ENCODE measurements around the gene GUCA2A.

GUCA2A gene

DNA sequence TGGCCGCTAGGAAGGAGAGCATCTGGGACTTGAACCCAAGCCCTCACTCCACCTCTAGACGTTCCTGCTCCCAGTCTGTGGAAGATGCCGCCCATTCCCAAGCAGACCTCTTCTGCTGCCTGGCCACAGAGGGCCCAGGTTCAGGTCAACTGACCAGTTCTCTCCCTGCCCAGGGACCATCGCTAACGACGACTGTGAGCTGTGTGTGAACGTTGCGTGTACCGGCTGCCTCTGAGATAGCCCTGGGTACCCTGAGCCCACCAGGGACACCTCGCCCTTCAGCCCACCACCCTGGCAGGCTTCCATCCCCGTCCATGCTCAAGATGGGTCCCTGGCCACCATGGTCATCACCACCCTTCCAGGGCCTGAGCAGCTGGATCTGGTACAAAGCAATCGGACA, 9.2 kb downstream of the GUCA2A start:
- Histone ChIP-seq H3K79me1 (ENCODE audit: low read length) (no peaks in the 10 kb centered on the region), H2BK5ac (ENCODE audit: low read length) (no peak overlapping the region), H3K56ac (ENCODE audit: low read length) (no peak overlapping the region), H4K5ac (ENCODE audit: low read length) (no peak overlapping the region), H3K79me2 (ENCODE audit: control insufficient read depth, insufficient read depth, low read length) (no peaks in the 10 kb centered on the region), H2BK15ac (replicated peaks; ENCODE audit: low read depth) (no peak overlapping the region), H3K27me3 (ENCODE audit: insufficient read depth, low read length, poor library complexity) (peaks cover 2% of the 10 kb centered on the region), H3K27ac (ENCODE audit: low read depth, low read length) (no peak overlapping the region), H4K8ac (ENCODE audit: low read depth, low read length) (no peak overlapping the region), H3K23ac (ENCODE audit: low read length) (no peak overlapping the region), H3K4me3 (ENCODE audit: low read length) (no peak overlapping the region), H3K4ac (ENCODE audit: low read depth, low read length) (no peak overlapping the region), H3K9ac (ENCODE audit: low read length) (no peak overlapping the region), H3K4me1 (ENCODE audit: control insufficient read depth, low read depth, low read length) (no peaks in the 10 kb centered on the region), H2AK5ac (ENCODE audit: low read length) (no peak overlapping the region), H3K4me2 (ENCODE audit: low read length) (no peak overlapping the region), H3K18ac (ENCODE audit: low read length) (no peak overlapping the region), H3K36me3 (ENCODE audit: control insufficient read depth, insufficient read depth, low read length) (no peaks in the 10 kb centered on the region), H2BK120ac (ENCODE audit: low read depth, low read length) (no peak overlapping the region)
- DNase-seq: no peak
- no CpG with 5 or more reads among the region's 12 CpGs for WGBS (ENCODE audit: extremely low coverage, insufficient coverage, low lambda C conversion rate)

DNA sequence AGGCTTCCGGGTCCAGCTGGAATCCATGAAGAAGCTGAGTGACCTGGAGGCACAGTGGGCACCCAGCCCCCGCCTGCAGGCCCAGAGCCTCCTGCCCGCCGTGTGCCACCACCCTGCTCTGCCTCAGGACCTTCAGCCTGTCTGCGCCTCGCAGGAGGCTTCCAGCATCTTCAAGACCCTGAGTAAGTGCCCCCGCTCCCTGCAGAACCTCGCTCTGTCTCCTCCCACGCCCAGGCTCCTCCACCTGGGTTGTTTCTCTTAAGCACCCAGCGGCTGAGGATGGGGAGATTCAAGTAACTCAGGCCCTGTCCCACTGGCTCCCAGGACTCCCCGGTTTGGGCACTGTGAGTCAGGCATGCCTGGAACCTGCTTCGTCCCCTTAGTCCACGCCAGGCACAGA, 9.9 kb downstream of the GUCA2A start:
- Histone ChIP-seq H3K27me3 (ENCODE audit: insufficient read depth, low read length, poor library complexity) (peaks cover 2% of the 10 kb centered on the region), H2BK15ac (replicated peaks; ENCODE audit: low read depth) (no peak overlapping the region), H2BK5ac (ENCODE audit: low read length) (no peak overlapping the region), H3K23ac (ENCODE audit: low read length) (no peak overlapping the region), H4K5ac (ENCODE audit: low read length) (no peak overlapping the region), H3K18ac (ENCODE audit: low read length) (no peak overlapping the region), H3K4me3 (ENCODE audit: low read length) (no peak overlapping the region), H3K56ac (ENCODE audit: low read length) (no peak overlapping the region), H3K4me2 (ENCODE audit: low read length) (no peak overlapping the region), H3K4me1 (ENCODE audit: control insufficient read depth, low read depth, low read length) (no peaks in the 10 kb centered on the region), H3K79me2 (ENCODE audit: control insufficient read depth, insufficient read depth, low read length) (no peaks in the 10 kb centered on the region), H2AK5ac (ENCODE audit: low read length) (no peak overlapping the region), H3K27ac (ENCODE audit: low read depth, low read length) (no peak overlapping the region), H4K8ac (ENCODE audit: low read depth, low read length) (no peak overlapping the region), H3K36me3 (ENCODE audit: control insufficient read depth, insufficient read depth, low read length) (no peaks in the 10 kb centered on the region), H3K79me1 (ENCODE audit: low read length) (no peaks in the 10 kb centered on the region), H3K9ac (ENCODE audit: low read length) (no peak overlapping the region), H2BK120ac (ENCODE audit: low read depth, low read length) (no peak overlapping the region), H3K4ac (ENCODE audit: low read depth, low read length) (no peak overlapping the region)
- no CpG with 5 or more reads among the region's 13 CpGs for WGBS (ENCODE audit: extremely low coverage, insufficient coverage, low lambda C conversion rate)
- DNase-seq: no peak

DNA sequence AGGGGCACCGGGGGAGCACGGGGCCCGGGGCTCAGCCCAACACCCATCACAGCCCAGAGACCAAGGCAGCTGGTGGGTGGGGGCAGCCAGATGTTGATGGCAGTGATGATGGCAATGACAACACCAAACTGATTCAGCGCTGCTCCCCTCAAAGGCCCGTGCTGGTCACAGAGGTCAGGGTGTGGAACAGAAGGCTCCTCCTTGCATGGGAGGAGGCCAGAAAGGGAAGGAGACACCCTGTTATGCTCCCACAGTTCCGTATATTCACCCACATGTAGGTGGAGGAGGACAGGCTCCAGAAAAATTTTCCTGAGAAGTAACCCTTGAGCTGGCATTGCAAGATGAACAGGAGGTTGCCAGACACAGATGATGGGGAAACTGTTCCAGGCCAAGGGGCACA, 10.9 kb downstream of the GUCA2A start:
- H3K27me3 ChIP-seq (ENCODE audit: insufficient read depth, low read length, poor library complexity): peaks cover 2% of the 10 kb centered on the region
- no peak overlapping the region for H4K5ac ChIP-seq (ENCODE audit: low read length)
- H3K4me1 ChIP-seq (ENCODE audit: control insufficient read depth, low read depth, low read length): no peaks in the 10 kb centered on the region
- H3K56ac ChIP-seq (ENCODE audit: low read length): no peak overlapping the region
- H2BK5ac ChIP-seq (ENCODE audit: low read length): no peak overlapping the region
- H3K36me3 ChIP-seq (ENCODE audit: control insufficient read depth, insufficient read depth, low read length): no peaks in the 10 kb centered on the region
- no peak overlapping the region for H2BK120ac ChIP-seq (ENCODE audit: low read depth, low read length)
- no peaks in the 10 kb centered on the region for H3K79me1 ChIP-seq (ENCODE audit: low read length)
- H3K23ac ChIP-seq (ENCODE audit: low read length): no peak overlapping the region
- WGBS (ENCODE audit: extremely low coverage, insufficient coverage, low lambda C conversion rate): no CpG with 5 or more reads among the region's 6 CpGs
- H3K27ac ChIP-seq (ENCODE audit: low read depth, low read length): no peak overlapping the region
- no peaks in the 10 kb centered on the region for H3K79me2 ChIP-seq (ENCODE audit: control insufficient read depth, insufficient read depth, low read length)
- no peak for DNase-seq
- no peak overlapping the region for H3K4me2 ChIP-seq (ENCODE audit: low read length)
- no peak overlapping the region for H3K4ac ChIP-seq (ENCODE audit: low read depth, low read length)
- H3K4me3 ChIP-seq (ENCODE audit: low read length): no peak overlapping the region
- H3K9ac ChIP-seq (ENCODE audit: low read length): no peak overlapping the region
- no peak overlapping the region for H2BK15ac ChIP-seq (replicated peaks; ENCODE audit: low read depth)
- H3K18ac ChIP-seq (ENCODE audit: low read length): no peak overlapping the region
- no peak overlapping the region for H2AK5ac ChIP-seq (ENCODE audit: low read length)
- H4K8ac ChIP-seq (ENCODE audit: low read depth, low read length): no peak overlapping the region

DNA sequence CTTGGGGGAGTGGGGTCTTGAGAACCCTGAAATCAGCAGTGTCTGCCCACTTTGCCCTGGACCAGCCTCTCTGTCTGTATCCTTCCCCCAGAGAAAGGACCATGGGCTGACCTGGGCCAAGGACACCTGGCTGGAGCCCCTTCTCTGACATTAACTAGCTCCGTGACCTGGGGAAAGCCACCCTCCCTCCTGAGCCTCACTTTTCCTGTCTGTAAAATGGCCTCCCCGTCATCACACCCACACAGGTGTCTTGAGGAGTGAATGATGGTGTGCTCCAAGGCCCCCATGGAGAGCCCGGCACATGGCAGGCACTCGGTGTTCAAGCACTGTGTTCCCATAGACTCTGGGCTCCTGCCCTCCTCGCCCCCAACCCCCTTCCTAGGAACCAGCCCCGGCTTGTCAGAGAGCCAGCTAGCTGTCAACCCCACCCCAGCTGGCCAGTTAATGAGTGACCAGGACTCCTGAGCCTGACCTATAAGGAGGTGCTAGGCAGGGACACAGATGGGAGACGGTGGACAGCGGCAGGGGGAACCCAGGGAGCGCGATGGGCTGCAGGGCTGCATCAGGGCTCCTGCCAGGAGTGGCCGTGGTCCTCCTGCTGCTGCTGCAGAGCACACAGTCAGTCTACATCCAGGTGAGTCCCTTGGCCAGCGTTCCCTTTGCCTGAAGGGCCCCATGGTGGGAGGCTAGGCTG, 11.5 kb downstream of the GUCA2A start, which contains the start of gene GUCA2B:
TSS of gene GUCA2B (plus strand) at position 504 of the 694 bp plus-strand sequence. CDS start at position 545, 41 bp downstream.
- Histone ChIP-seq H2BK120ac (ENCODE audit: low read depth, low read length) (no peak within 1 kb of the TSS), H3K23ac (ENCODE audit: low read length) (no peak within 1 kb of the TSS), H3K27me3 (ENCODE audit: insufficient read depth, low read length, poor library complexity) (peaks cover 2% of the 10 kb centered on the region), H2AK5ac (ENCODE audit: low read length) (no peak within 1 kb of the TSS), H3K56ac (ENCODE audit: low read length) (no peak within 1 kb of the TSS), H3K4me1 (ENCODE audit: control insufficient read depth, low read depth, low read length) (no peaks in the 10 kb centered on the region), H2BK15ac (replicated peaks; ENCODE audit: low read depth) (no peak within 1 kb of the TSS), H3K4me2 (ENCODE audit: low read length) (no peak within 1 kb of the TSS), H4K5ac (ENCODE audit: low read length) (no peak within 1 kb of the TSS), H3K36me3 (ENCODE audit: control insufficient read depth, insufficient read depth, low read length) (no peaks in the 10 kb centered on the region), H3K4ac (ENCODE audit: low read depth, low read length) (no peak within 1 kb of the TSS), H4K8ac (ENCODE audit: low read depth, low read length) (no peak within 1 kb of the TSS), H3K18ac (ENCODE audit: low read length) (no peak within 1 kb of the TSS), H3K4me3 (ENCODE audit: low read length) (no peak within 1 kb of the TSS), H3K27ac (ENCODE audit: low read depth, low read length) (no peak within 1 kb of the TSS), H3K79me1 (ENCODE audit: low read length) (no peaks in the 10 kb centered on the region), H2BK5ac (ENCODE audit: low read length) (no peak within 1 kb of the TSS), H3K9ac (ENCODE audit: low read length) (no peak within 1 kb of the TSS), H3K79me2 (ENCODE audit: control insufficient read depth, insufficient read depth, low read length) (no peaks in the 10 kb centered on the region)
- no peak for DNase-seq
- no CpG with 5 or more reads among the region's 12 CpGs for WGBS (ENCODE audit: extremely low coverage, insufficient coverage, low lambda C conversion rate)

DNA sequence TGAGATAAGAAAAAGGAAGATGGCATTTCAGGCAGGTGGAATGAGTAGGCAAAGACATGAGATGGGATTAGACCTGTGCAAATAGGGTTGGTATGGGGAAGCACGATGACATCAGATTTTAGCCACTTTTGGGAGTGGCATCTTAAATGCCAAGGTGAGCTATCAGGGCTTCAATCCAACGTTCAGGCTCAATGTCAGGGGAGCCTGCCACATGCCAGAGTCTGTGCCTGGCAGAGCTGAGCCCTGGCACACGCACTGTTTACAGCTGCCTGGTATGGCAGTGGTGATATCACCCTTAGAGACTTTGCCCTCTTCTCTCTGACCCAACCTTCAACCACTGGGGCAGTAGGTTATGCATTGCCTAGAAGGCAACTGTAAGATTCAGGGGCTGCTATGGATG, 12.4 kb downstream of the GUCA2A start:
- no peak overlapping the region for H2BK120ac ChIP-seq (ENCODE audit: low read depth, low read length)
- no peaks in the 10 kb centered on the region for H3K79me2 ChIP-seq (ENCODE audit: control insufficient read depth, insufficient read depth, low read length)
- H3K9ac ChIP-seq (ENCODE audit: low read length): no peak overlapping the region
- H3K27ac ChIP-seq (ENCODE audit: low read depth, low read length): no peak overlapping the region
- H3K56ac ChIP-seq (ENCODE audit: low read length): no peak overlapping the region
- no peaks in the 10 kb centered on the region for H3K79me1 ChIP-seq (ENCODE audit: low read length)
- no peak overlapping the region for H3K4me3 ChIP-seq (ENCODE audit: low read length)
- H3K23ac ChIP-seq (ENCODE audit: low read length): no peak overlapping the region
- H3K36me3 ChIP-seq (ENCODE audit: control insufficient read depth, insufficient read depth, low read length): no peaks in the 10 kb centered on the region
- no peak overlapping the region for H3K18ac ChIP-seq (ENCODE audit: low read length)
- H2BK15ac ChIP-seq (replicated peaks; ENCODE audit: low read depth): no peak overlapping the region
- no peak overlapping the region for H2BK5ac ChIP-seq (ENCODE audit: low read length)
- no peak overlapping the region for H3K4ac ChIP-seq (ENCODE audit: low read depth, low read length)
- peaks cover 2% of the 10 kb centered on the region for H3K27me3 ChIP-seq (ENCODE audit: insufficient read depth, low read length, poor library complexity)
- no peak overlapping the region for H3K4me2 ChIP-seq (ENCODE audit: low read length)
- no peak for DNase-seq
- H3K4me1 ChIP-seq (ENCODE audit: control insufficient read depth, low read depth, low read length): no peaks in the 10 kb centered on the region
- H4K5ac ChIP-seq (ENCODE audit: low read length): no peak overlapping the region
- WGBS (ENCODE audit: extremely low coverage, insufficient coverage, low lambda C conversion rate): no CpG with 5 or more reads among the region's 3 CpGs
- H2AK5ac ChIP-seq (ENCODE audit: low read length): no peak overlapping the region
- no peak overlapping the region for H4K8ac ChIP-seq (ENCODE audit: low read depth, low read length)

DNA sequence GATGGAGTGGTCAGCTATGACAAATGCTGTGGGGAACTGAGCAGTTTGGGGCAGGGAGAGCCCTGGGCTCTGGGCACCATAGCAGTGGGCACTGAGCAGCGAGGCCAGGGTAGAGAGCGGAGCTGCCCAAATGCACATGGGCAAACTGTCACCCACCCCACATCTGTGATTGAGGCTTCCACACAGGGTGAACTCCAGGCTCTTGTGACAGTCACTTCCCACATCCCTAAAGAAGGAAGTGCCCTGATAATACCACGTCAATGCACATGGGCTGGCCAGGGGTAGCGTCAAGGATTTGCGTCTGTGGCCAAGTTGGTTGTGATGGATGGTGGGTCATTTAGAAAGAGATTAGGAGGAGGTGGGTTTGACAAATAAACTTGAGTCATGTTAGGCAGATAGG, 13.9 kb downstream of the GUCA2A start:
- peaks cover 2% of the 10 kb centered on the region for H3K27me3 ChIP-seq (ENCODE audit: insufficient read depth, low read length, poor library complexity)
- no peaks in the 10 kb centered on the region for H3K79me1 ChIP-seq (ENCODE audit: low read length)
- no peaks in the 10 kb centered on the region for H3K4me1 ChIP-seq (ENCODE audit: control insufficient read depth, low read depth, low read length)
- no peak overlapping the region for H2BK5ac ChIP-seq (ENCODE audit: low read length)
- H3K56ac ChIP-seq (ENCODE audit: low read length): no peak overlapping the region
- H3K27ac ChIP-seq (ENCODE audit: low read depth, low read length): no peak overlapping the region
- no peak overlapping the region for H4K8ac ChIP-seq (ENCODE audit: low read depth, low read length)
- DNase-seq: no peak
- H2AK5ac ChIP-seq (ENCODE audit: low read length): no peak overlapping the region
- no CpG with 5 or more reads among the region's 5 CpGs for whole genome bisulfite sequencing (ENCODE audit: extremely low coverage, insufficient coverage, low lambda C conversion rate)
- H3K4ac ChIP-seq (ENCODE audit: low read depth, low read length): no peak overlapping the region
- H3K18ac ChIP-seq (ENCODE audit: low read length): no peak overlapping the region
- no peaks in the 10 kb centered on the region for H3K79me2 ChIP-seq (ENCODE audit: control insufficient read depth, insufficient read depth, low read length)
- no peak overlapping the region for H2BK15ac ChIP-seq (replicated peaks; ENCODE audit: low read depth)
- H3K4me2 ChIP-seq (ENCODE audit: low read length): no peak overlapping the region
- H2BK120ac ChIP-seq (ENCODE audit: low read depth, low read length): no peak overlapping the region
- no peak overlapping the region for H3K9ac ChIP-seq (ENCODE audit: low read length)
- no peak overlapping the region for H3K4me3 ChIP-seq (ENCODE audit: low read length)
- H3K36me3 ChIP-seq (ENCODE audit: control insufficient read depth, insufficient read depth, low read length): no peaks in the 10 kb centered on the region
- H3K23ac ChIP-seq (ENCODE audit: low read length): no peak overlapping the region
- no peak overlapping the region for H4K5ac ChIP-seq (ENCODE audit: low read length)

All from mesendoderm (in vitro differentiated cells).